Sigmoid colon (tissue), 7 donors: ENCODE measurements around the gene FADS3. TPM values are rescaled to one million over a fixed set of nuclear protein-coding genes. Genes with fewer than 3 reads are reported as not detected.

Experiments used
- DNase-seq: peaks from one replicate; pipeline ENCODE4 v3.0.0-alpha.2; 2019
- H3K27ac ChIP-seq, 4 donors: fragments of 200-600 bp; sonication (generic); one replicate each; pipeline ENCODE4 v1.5.1; 2016 to 2019; ENCODE audit warnings: mild to moderate bottlenecking in 1 of 4
- H3K27me3 ChIP-seq, 3 donors: fragments of 200-600 bp; sonication (generic); one replicate each; pipeline ENCODE4 v1.5.1; 2019; ENCODE audit warnings: mild to moderate bottlenecking in 1 of 3
- H3K36me3 ChIP-seq, 4 donors: fragments of 200-600 bp; sonication (generic); one replicate each; pipeline ENCODE4 v1.5.1; 2016 to 2019
- H3K4me1 ChIP-seq, 4 donors: fragments of 200-600 bp; sonication (generic); one replicate each; pipeline ENCODE4 v1.5.1; 2017 to 2019
- H3K4me3 ChIP-seq, 4 donors: fragments of 200-600 bp; sonication (generic); one replicate each; pipeline ENCODE4 v1.5.1; 2017 to 2019; ENCODE audit warnings: mild to moderate bottlenecking in 2 of 4, moderate library complexity in 1 of 4
- H3K9me3 ChIP-seq, 4 donors: fragments of 200-600 bp in 3 of 4; sonication (generic) in 3 of 4; one replicate each; pipeline versions ENCODE4 v1.5.1 to v1.6.1; 2013 to 2019
- CTCF ChIP-seq, 4 experiments: fragments of 450-650 bp in 3 of 4; fragments of 200-600 bp in 1 of 4; IDR thresholded peaks; one replicate each; pipeline ENCODE4 v1.5.1; 2016 to 2019; ENCODE audit warnings: antibody characterized with exemption in 4 of 4, mild to moderate bottlenecking in 3 of 4, moderate library complexity in 2 of 4
- EP300 ChIP-seq, 4 donors: sonication (generic); formaldehyde crosslinking; IDR thresholded peaks; one replicate each; pipeline ENCODE4 v1.6.1; 2017; ENCODE audit warnings: antibody characterized with exemption in 4 of 4
- POLR2A ChIP-seq, 2 donors: fragments of 450-650 bp; IDR thresholded peaks; one replicate each; pipeline ENCODE4 v1.6.1; 2016; ENCODE audit warnings: antibody characterized with exemption in 2 of 2, mild to moderate bottlenecking in 2 of 2, moderate library complexity in 2 of 2
- POLR2AphosphoS5 ChIP-seq, 4 donors: sonication (generic); formaldehyde crosslinking; IDR thresholded peaks; one replicate each; pipeline ENCODE4 v1.6.1; 2017; ENCODE audit warnings: antibody characterized with exemption in 4 of 4
- WGBS, 2 donors: extraction: QIAGEN DNeasy Blood & Tissue Kit; methylation state at CpG; one replicate each; pipeline ENCODE4 v1.1.7; 2013; 5-methylcytosine and 5-hydroxymethylcytosine counted together
- intact Hi-C: fragments of 100-400 bp; cut with DNase I; formaldehyde crosslinking; loops from one replicate; pipeline ENCODE4 v1.15.1; 2023
- polyA plus RNA-seq, 3 donors: library from polyadenylated mRNA; stranded (reverse); fragments of 200-250 nt; gene quantifications; one replicate each; pipeline ENCODE4 v1.2.3, GENCODE V29; 2013
- total RNA-seq, 4 donors: library from RNA; depleted of rRNA; stranded (reverse); fragments of >200 nt; gene quantifications; one replicate each; pipeline ENCODE4 v1.1.0, GENCODE V29; 2016
- donor health status: healthy with polysubstance abuse.
- donor health status: Bipolar disorder and iron deficiency.
- donor health status: healthy.

FADS3 gene
- total and polyA plus RNA-seq, 7 donors: 1.4 to 57.9 (median 21.5) TPM

DNA sequence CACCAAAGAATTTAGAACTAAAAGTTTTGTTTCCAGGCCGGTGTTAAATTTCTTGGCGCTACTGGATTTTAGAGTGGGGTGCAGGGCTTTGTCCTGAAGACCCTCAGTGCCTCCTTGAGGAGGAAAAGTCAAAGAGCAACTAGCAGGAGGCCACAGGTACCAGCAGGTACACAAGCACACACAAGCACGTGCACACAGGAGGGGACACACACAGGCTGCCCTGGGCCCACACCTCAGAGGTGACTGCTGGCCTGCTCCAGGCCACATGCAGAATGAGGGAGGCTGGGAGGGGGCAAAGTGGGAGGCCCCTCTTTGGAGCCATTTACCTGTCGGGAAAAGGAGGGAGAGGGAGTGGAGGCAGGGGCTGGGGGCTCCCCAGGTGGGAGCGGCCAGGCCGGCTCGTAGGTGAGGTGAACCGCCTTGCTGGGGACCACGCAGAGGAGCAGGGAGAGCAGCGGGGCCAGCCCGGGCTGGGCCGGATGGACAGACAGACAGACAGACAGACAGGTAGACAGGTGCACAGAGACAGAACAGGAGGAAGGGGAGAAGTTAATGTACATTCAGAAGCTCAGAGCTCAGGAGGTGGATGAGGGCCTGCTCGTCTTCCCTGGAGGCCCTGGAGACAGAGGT is 13.8 kb upstream of the FADS3 start:
- H3K4me3 ChIP-seq: no peak overlapping the region
- peaks cover 0 to 54% (median 4%) of the 10 kb centered on the region in 4 donors for H3K36me3 ChIP-seq
- H3K9me3 ChIP-seq: no peaks in the 10 kb centered on the region
- 92 to 95% methylated on average over 13 of the region's 13 CpGs for WGBS, 2 donors
- intact Hi-C loops: no loop called here
- no peak for DNase-seq
- H3K27me3 ChIP-seq: no peaks in the 10 kb centered on the region
- no peak overlapping the region for H3K27ac ChIP-seq
- peaks cover 0 to 16% (median 4%) of the 10 kb centered on the region in 4 donors for H3K4me1 ChIP-seq
- TF ChIP-seq POLR2AphosphoS5 (IDR thresholded peaks at IDR 0.05): no peak
- TF ChIP-seq POLR2A (IDR thresholded peaks at IDR 0.05): no peak
- no peak for TF ChIP-seq EP300 (IDR thresholded peaks at IDR 0.05)
- TF ChIP-seq CTCF (IDR thresholded peaks at IDR 0.05): no peak

GRCh38 chr11:61904539-61905048 is 13.2 kb upstream of the FADS3 start:
- Histone ChIP-seq H3K9me3 (no peaks in the 10 kb centered on the region), H3K4me3 (no peak overlapping the region), H3K4me1 (peaks cover 0 to 10% (median 4%) of the 10 kb centered on the region in 4 donors), H3K27ac (no peak overlapping the region), H3K36me3 (peaks cover 0 to 54% (median 4%) of the 10 kb centered on the region in 4 donors), H3K27me3 (no peaks in the 10 kb centered on the region)
- intact Hi-C loops: no loop called here
- no peak for TF ChIP-seq CTCF (IDR thresholded peaks at IDR 0.05)
- TF ChIP-seq POLR2AphosphoS5 (IDR thresholded peaks at IDR 0.05): no peak
- no peak for TF ChIP-seq EP300 (IDR thresholded peaks at IDR 0.05)
- no peak for TF ChIP-seq POLR2A (IDR thresholded peaks at IDR 0.05)
- WGBS, 2 donors: 25 to 38% methylated on average over 19 of the region's 19 CpGs
- no peak for DNase-seq

GRCh38 chr11:61903845-61904244 is 12.5 kb upstream of the FADS3 start:
- TF ChIP-seq POLR2A (IDR thresholded peaks at IDR 0.05) (no peak), CTCF (IDR thresholded peaks at IDR 0.05) (no peak), EP300 (IDR thresholded peaks at IDR 0.05) (no peak), POLR2AphosphoS5 (IDR thresholded peaks at IDR 0.05) (no peak)
- Histone ChIP-seq H3K36me3 (peaks cover 0 to 54% (median 4%) of the 10 kb centered on the region in 4 donors), H3K4me3 (no peak overlapping the region), H3K27me3 (no peaks in the 10 kb centered on the region), H3K4me1 (peaks cover 0 to 10% (median 2%) of the 10 kb centered on the region in 4 donors), H3K27ac (no peak overlapping the region), H3K9me3 (no peaks in the 10 kb centered on the region)
- no peak for DNase-seq
- 89 to 92% methylated on average over 3 of the region's 3 CpGs for WGBS, 2 donors
- intact Hi-C loops: no loop called here

GRCh38 chr11:61902313-61902712 is 11.0 kb upstream of the FADS3 start:
- TF ChIP-seq POLR2A (IDR thresholded peaks at IDR 0.05): no peak
- no peak for TF ChIP-seq POLR2AphosphoS5 (IDR thresholded peaks at IDR 0.05)
- TF ChIP-seq CTCF (IDR thresholded peaks at IDR 0.05): no peak
- no peak for TF ChIP-seq EP300 (IDR thresholded peaks at IDR 0.05)
- Histone ChIP-seq H3K27ac (no peak overlapping the region), H3K4me3 (no peak overlapping the region), H3K36me3 (peaks cover 0 to 48% (median 4%) of the 10 kb centered on the region in 4 donors), H3K9me3 (no peaks in the 10 kb centered on the region), H3K4me1 (peaks cover 0 to 3% (median 0%) of the 10 kb centered on the region in 4 donors), H3K27me3 (no peaks in the 10 kb centered on the region)
- no peak for DNase-seq
- intact Hi-C loops: no loop called here
- WGBS, 2 donors: 89 to 91% methylated on average over 11 of the region's 11 CpGs
